Hepatic stellate cell (primary cell): Measurements from ENCODE around the gene AGFG2.
A peak's percentile ranks its signal among the peaks of the same experiment; 100 is the strongest.
"Not testable (repeated sequence)": the region's sequence is repeated elsewhere in the genome, so short reads cannot be mapped to it uniquely, and the experiment has no call there.

Experiments
- DNase-seq: peaks from one replicate; pipeline ENCODE4 v3.0.0; 2011; ENCODE audit warnings: low spot score

The AGFG2 gene

GRCh38 chr7:100520138-100520537 is 18.9 kb upstream of the AGFG2 start:
- DNase-seq = no peak

- no peak for DNase-seq
Observed at GRCh38 chr7:100521076-100521475, 17.9 kb upstream of the AGFG2 start.

- not testable (repeated sequence) for DNase-seq
Observed at GRCh38 chr7:100521909-100522593, 17.0 kb upstream of the AGFG2 start.

GRCh38 chr7:100523192-100523591 is 15.8 kb upstream of the AGFG2 start:
- DNase-seq = not testable (repeated sequence)

GRCh38 chr7:100528108-100528866 is 10.7 kb upstream of the AGFG2 start:
- not testable (repeated sequence) for DNase-seq

- no peak for DNase-seq
Observed at GRCh38 chr7:100532165-100533022, 6.6 kb upstream of the AGFG2 start.

GRCh38 chr7:100535982-100536381 is 3.0 kb upstream of the AGFG2 start:
- DNase-seq = not testable (repeated sequence)

GRCh38 chr7:100536695-100537094 is 2.3 kb upstream of the AGFG2 start:
- not testable (repeated sequence) for DNase-seq

GRCh38 chr7:100538348-100538653 is 702 bp upstream of the AGFG2 start:
- DNase-seq = no peak

GRCh38 chr7:100539436-100540006 is 518 bp downstream of the AGFG2 start:
- DNase-seq = peak; percentile 18

- no peak for DNase-seq
Observed at GRCh38 chr7:100540073-100540723, 1.2 kb downstream of the AGFG2 start.

- not testable (repeated sequence) for DNase-seq
Observed at GRCh38 chr7:100541309-100541708, 2.3 kb downstream of the AGFG2 start.

- no peak for DNase-seq
Observed at GRCh38 chr7:100543586-100543985, 4.6 kb downstream of the AGFG2 start.

GRCh38 chr7:100544386-100544785 is 5.4 kb downstream of the AGFG2 start:
- DNase-seq = no peak

GRCh38 chr7:100544967-100545359 is 6.0 kb downstream of the AGFG2 start:
- no peak for DNase-seq

- DNase-seq = peak; percentile 84
Observed at GRCh38 chr7:100545360-100546128, 6.5 kb downstream of the AGFG2 start.

- no peak for DNase-seq
Observed at GRCh38 chr7:100546129-100546925, 7.3 kb downstream of the AGFG2 start.

- DNase-seq = no peak
Observed at GRCh38 chr7:100546926-100547800, 8.2 kb downstream of the AGFG2 start.

- DNase-seq = no peak
Observed at GRCh38 chr7:100547872-100548271, 8.9 kb downstream of the AGFG2 start.
